K562 (cell line): ENCODE data around the gene JAKMIP1. TPM values are rescaled to one million over a fixed set of nuclear protein-coding genes. Genes with fewer than 3 reads are reported as not detected.

Experiments used
- MTF1 ChIP-seq: fragments of 250-450 bp; sonication (Bioruptor Pico); IDR thresholded peaks from 2 replicates; pipeline ENCODE4 v1.9.0; 2021; ENCODE audit warnings: moderate library complexity, mild to moderate bottlenecking, inconsistent platforms, borderline replicate concordance
- PRDM10 ChIP-seq: fragments of 450-650 bp; IDR thresholded peaks from 2 replicates; pipeline ENCODE4 v1.6.1; 2018; ENCODE audit not compliant: partially characterized antibody
- RNF219 ChIP-seq: fragments of 250-450 bp; sonication (Bioruptor Pico); IDR thresholded peaks from 2 replicates; pipeline ENCODE4 v1.5.0; 2022; ENCODE audit warnings: mild to moderate bottlenecking
- ZNF311 ChIP-seq: fragments of 250-450 bp; sonication (Bioruptor Pico); IDR thresholded peaks from 2 replicates; pipeline ENCODE4 v1.4.0; 2020; ENCODE audit warnings: mild to moderate bottlenecking, moderate library complexity
- polyA plus RNA-seq, 8 experiments: library from polyadenylated mRNA; depleted of rRNA in 4 of 8; stranded (reverse) in 5 of 8; unstranded in 3 of 8; fragments of >200 nt; fragmentation: Nextera tagmentation in 2 of 8; fragmentation: Illumina TruSeq in 1 of 8; extraction: Ambion mirVana in 2 of 8; extraction: Trizol in 1 of 8; gene quantifications; 2 replicates each; pipeline versions ENCODE4 v1.2.1 to v1.2.3, GENCODE V29; 2011 to 2014; ENCODE audit warnings: inconsistent platforms in 1 of 8, missing spikeins in 1 of 8
- total RNA-seq, 7 experiments: library from RNA; depleted of rRNA in 6 of 7; stranded (reverse); fragments of >200 nt in 6 of 7; fragmentation: Illumina TruSeq in 2 of 7; extraction: Trizol in 2 of 7; gene quantifications; 2 replicates each; pipeline versions ENCODE4 v1.2.1 to v1.2.3, GENCODE V29; 2011 to 2021; ENCODE audit warnings: low replicate concordance in 1 of 7

The JAKMIP1 gene
- total and polyA plus RNA-seq, 9 of the 15 experiments (the other 6 are each of a cell fraction or from before 2014, with no cell fraction given): not detected

GRCh38 chr4:6126971-6127745 lies 73.2 kb downstream of the JAKMIP1 start (continued):
- no peak for TF ChIP-seq PRDM10
- TF ChIP-seq MTF1 (CRISPR knock-in tag): no peak
- no peak for TF ChIP-seq RNF219 (CRISPR knock-in tag)
- TF ChIP-seq ZNF311 (CRISPR knock-in tag): no peak
